Measurements from ENCODE around the gene DMKN. TPM values are rescaled to one million over a fixed set of nuclear protein-coding genes. Genes with fewer than 3 reads are reported as not detected.

Gene DMKN
- total and polyA plus RNA-seq, 2 of the 8 experiments (the other 6 are each of a cell fraction or from before 2014, with no cell fraction given): 290 to 330 TPM

- no peak overlapping the region for H2AFZ ChIP-seq (ENCODE audit: low read length)
- no peak for TF ChIP-seq RAD21 (IDR thresholded peaks at IDR 0.05 in 1 of 2, conservative IDR thresholded peaks at IDR 0.05 in 1 of 2; ENCODE audit: low read depth in 2 of 2, low read length in 2 of 2)
- TF ChIP-seq E2F6 (IDR thresholded peaks at IDR 0.05): no peak
- no peak for TF ChIP-seq JUN (IDR thresholded peaks at IDR 0.05; ENCODE audit: low read depth, low read length)
- TF ChIP-seq CHD1 (IDR thresholded peaks at IDR 0.05; ENCODE audit: low read depth, low read length): no peak
- TF ChIP-seq GTF2F1 (IDR thresholded peaks at IDR 0.05; ENCODE audit: borderline replicate concordance, low read depth, low read length): no peak
- no peak for TF ChIP-seq RXRA (IDR thresholded peaks at IDR 0.05; ENCODE audit: insufficient read depth, low read depth, low read length)
- no peak for TF ChIP-seq BACH1 (IDR thresholded peaks at IDR 0.05; ENCODE audit: low read length)
- TF ChIP-seq SP4 (IDR thresholded peaks at IDR 0.05; ENCODE audit: low read length): no peak
- TF ChIP-seq YY1 (IDR thresholded peaks at IDR 0.05; ENCODE audit: low read depth, low read length): no peak
- TF ChIP-seq CTBP2 (IDR thresholded peaks at IDR 0.05; ENCODE audit: borderline replicate concordance, insufficient read depth, insufficient read length, low read length): no peak
- TF ChIP-seq CREB1 (IDR thresholded peaks at IDR 0.05): no peak
- TF ChIP-seq KDM4A (IDR thresholded peaks at IDR 0.05; ENCODE audit: low read depth, low read length, severe bottlenecking): no peak
- no peak for TF ChIP-seq RFX5 (IDR thresholded peaks at IDR 0.05; ENCODE audit: borderline replicate concordance, low read depth, low read length)
- TF ChIP-seq SP2 (IDR thresholded peaks at IDR 0.05; ENCODE audit: low read length): no peak
Observed at GRCh38 chr19:35519291-35519690, 5.8 kb upstream of the DMKN start.

More at GRCh38 chr19:35519291-35519690, 5.8 kb upstream of the DMKN start:
- Histone ChIP-seq H2BK120ac (replicated peaks; ENCODE audit: low read depth, low read length) (no peak overlapping the region), H3K23me2 (ENCODE audit: low read depth, low read length) (peaks cover 3% of the 10 kb centered on the region; the same call in 1 of the 2 replicates), H3K4me3 (ENCODE audit: extremely low read depth in 1 of 4, insufficient read depth in 2 of 4, low read depth in 3 of 4, low read length in 4 of 4) (no peak overlapping the region), H3K4ac (replicated peaks; ENCODE audit: insufficient read length, low read depth, low read length) (no peak overlapping the region), H3K36me3 (ENCODE audit: control insufficient read depth in 2 of 4, insufficient read depth in 4 of 4, low read length in 3 of 4) (no peaks in the 10 kb centered on the region), H4K8ac (ENCODE audit: extremely low read depth, insufficient read depth, low read length) (no peak overlapping the region; the same call in 1 of the 2 replicates), H3K4me1 (replicated peaks in 1 of 4; ENCODE audit: control insufficient read depth in 3 of 4, insufficient read depth in 4 of 4, low read length in 3 of 4) (peaks cover 4 to 15% (median 10%) of the 10 kb centered on the region in 4 experiments; a peak in 6 of 7 replicates), H2BK20ac (ENCODE audit: low read length) (no peak overlapping the region), H3K18ac (ENCODE audit: extremely low read depth, low read length) (no peak overlapping the region), H4K20me1 (replicated peaks in 1 of 2; ENCODE audit: control insufficient read depth in 1 of 2, insufficient read depth in 2 of 2, low read length in 2 of 2) (no peaks in the 10 kb centered on the region), H3K79me2 (ENCODE audit: control insufficient read depth in 1 of 2, insufficient read depth in 2 of 2, low read length in 2 of 2) (no peaks in the 10 kb centered on the region), H2AK5ac (ENCODE audit: low read depth, low read length) (no peak overlapping the region), H3K79me1 (ENCODE audit: low read depth, low read length) (no peaks in the 10 kb centered on the region; the same call in 1 of the 2 replicates), H3K56ac (replicated peaks; ENCODE audit: insufficient read length, low read depth, low read length) (no peak overlapping the region), H2BK15ac (ENCODE audit: low read length) (no peak overlapping the region), H3K27me3 (replicated peaks in 1 of 4; ENCODE audit: control insufficient read depth in 3 of 4, extremely low read depth in 1 of 4, insufficient read depth in 3 of 4, low read length in 3 of 4) (peaks cover 0 to 3% (median 1%) of the 10 kb centered on the region in 4 experiments; a peak in 1 of 7 replicates), H3K27ac (ENCODE audit: low read depth, low read length) (no peak overlapping the region), H4K5ac (ENCODE audit: insufficient read length, low read depth, low read length) (no peak overlapping the region), H2BK12ac (ENCODE audit: low read depth, low read length) (0 out of 2 replicates have a peak overlapping the region, but pooled peaks have one; percentile 2), H3K14ac (ENCODE audit: insufficient read length) (no peak overlapping the region), H4K91ac (replicated peaks; ENCODE audit: insufficient read length, low read length) (no peak overlapping the region), H3K9me3 (ENCODE audit: insufficient read depth in 2 of 2, low read depth in 1 of 2, low read length in 1 of 2) (no peaks in the 10 kb centered on the region), H3K9ac (replicated peaks in 1 of 4; ENCODE audit: extremely low read depth in 1 of 4, low read depth in 3 of 4, low read length in 3 of 4) (no peak overlapping the region), H3K4me2 (ENCODE audit: insufficient read depth in 1 of 2, low read depth in 2 of 2, low read length in 2 of 2) (no peak overlapping the region), H3K23ac (ENCODE audit: insufficient read length) (no peak overlapping the region), H2BK5ac (ENCODE audit: low read depth, low read length) (no peak overlapping the region)
- DNase-seq (ENCODE audit: low read depth in 1 of 2, low spot score in 2 of 2) (no peak), FAIRE-seq (no peak)
- ChIA-PET POLR2A (ENCODE audit: partially characterized antibody) (interaction anchor here (2.7 kb wide), 1 partner anchor 10 kb away, joined by 28 read pairs; no protein-coding TSS in a partner anchor), CTCF (ENCODE audit: partially characterized antibody) (interaction anchor here (1.0 to 2.0 kb wide), 2 partner anchors 9 to 37 kb away, joined by 5 to 6 read pairs; no protein-coding TSS in a partner anchor)
- 88% methylated on average over 7 of the region's 7 CpGs; no CpG with 5 or more reads in 1 of the 2 experiments for WGBS, 2 experiments (ENCODE audit: extremely low coverage in 1 of 2, insufficient coverage in 1 of 2, insufficient read length in 1 of 2, insufficient replicate concordance in 2 of 2, low coverage in 1 of 2, low lambda C conversion rate in 2 of 2, missing lambda C conversion rate in 1 of 2)

All from H1 (cell line).